ENCODE results near the gene PRKCZ. TPM values are rescaled to one million over a fixed set of nuclear protein-coding genes. Genes with fewer than 3 reads are reported as not detected.

Gene PRKCZ
- total and polyA plus RNA-seq, 9 of the 15 experiments (the other 6 are each of a cell fraction or from before 2014, with no cell fraction given) = 0.07 to 3.1 (median 1.3) TPM

GRCh38 chr1:2108213-2108876, 58.1 kb downstream of the PRKCZ start (continued):
- TF ChIP-seq ZBTB2 (IDR thresholded peaks at IDR 0.05) (no peak), BACH1 (tag; IDR thresholded peaks at IDR 0.05) (no peak), ZNF146 (CRISPR knock-in tag; IDR thresholded peaks at IDR 0.05; ENCODE audit: unreplicated experiment) (peak; percentile 15), HCFC1 (IDR thresholded peaks at IDR 0.05; ENCODE audit: low read depth, low read length) (no peak)
- TF ChIP-seq, protein P1, sequence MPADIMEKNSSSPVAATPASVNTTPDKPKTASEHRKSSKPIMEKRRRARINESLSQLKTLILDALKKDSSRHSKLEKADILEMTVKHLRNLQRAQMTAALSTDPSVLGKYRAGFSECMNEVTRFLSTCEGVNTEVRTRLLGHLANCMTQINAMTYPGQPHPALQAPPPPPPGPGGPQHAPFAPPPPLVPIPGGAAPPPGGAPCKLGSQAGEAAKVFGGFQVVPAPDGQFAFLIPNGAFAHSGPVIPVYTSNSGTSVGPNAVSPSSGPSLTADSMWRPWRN (IDR thresholded peaks at IDR 0.05; ENCODE audit: low read depth) = no peak

GRCh38 chr1:2108877-2109580, 58.8 kb downstream of the PRKCZ start:
- no peak overlapping the region for H3K4me3 ChIP-seq
- H3K9me1 ChIP-seq (ENCODE audit: control insufficient read depth, insufficient read depth, low read length) = no peaks in the 10 kb centered on the region
- no peak overlapping the region for H2AFZ ChIP-seq (ENCODE audit: low read depth, low read length)
- H3K9ac ChIP-seq (ENCODE audit: insufficient read depth in 1 of 2, low read depth in 2 of 2, low read length in 2 of 2) = peak overlapping the region in 1 of 2 experiments; percentile 7; a peak in 1 of 4 replicates
- ChIA-PET POLR2A (interaction anchor here (0.6 to 1.0 kb wide), 3 partner anchors 11 to 278 kb away, joined by 3 to 4 read pairs (median 3); no protein-coding TSS in a partner anchor), CTCF (ENCODE audit: low intra/inter-chr PET ratio) (no interaction called here)
- peaks cover 67 to 95% of the 10 kb centered on the region in 2 experiments; a peak in 4 of 5 replicates for H3K27me3 ChIP-seq (ENCODE audit: control insufficient read depth in 2 of 2, insufficient read depth in 2 of 2, low read length in 2 of 2)
- 12% methylated on average over 28 of the region's 28 CpGs for WGBS (ENCODE audit: insufficient coverage, low coverage, missing lambda C conversion rate)
- no peak overlapping the region for H3K4me2 ChIP-seq (ENCODE audit: insufficient read depth, low read length)
- no peak overlapping the region for H3K27ac ChIP-seq (ENCODE audit: extremely low read depth, low read depth, low read length)
- H4K20me1 ChIP-seq (replicated peaks; ENCODE audit: control insufficient read depth, insufficient read depth, low read length) = peaks cover 23% of the 10 kb centered on the region
- in situ Hi-C loops (cut with MboI) (loop anchor here (5.0 kb wide), 1 partner anchor 688 kb away; no protein-coding TSS in a partner anchor), intact Hi-C loops (cut with micrococcal nuclease) (no loop called here)
- H3K4me1 ChIP-seq (replicated peaks in 1 of 2; ENCODE audit: control insufficient read depth in 2 of 2, insufficient read depth in 2 of 2, low read length in 2 of 2) = peaks cover 0 to 61% of the 10 kb centered on the region in 2 experiments; a peak in 3 of 5 replicates
- H3K79me2 ChIP-seq (ENCODE audit: control insufficient read depth, insufficient read depth, low read length) = no peaks in the 10 kb centered on the region
- no TSS peak for BruUV-seq (replicated peaks)
- DNase-seq (ENCODE audit: extremely low read depth in 1 of 4, low spot score in 3 of 4) (no peak), FAIRE-seq (no peak), ATAC-seq (no peak)
- H3K9me3 ChIP-seq (replicated peaks; ENCODE audit: control insufficient read depth, insufficient read depth, low read depth, low read length) = no peaks in the 10 kb centered on the region
- H3K36me3 ChIP-seq (ENCODE audit: control insufficient read depth, insufficient read depth, low read length) = no peaks in the 10 kb centered on the region
- TF ChIP-seq ESRRA (IDR thresholded peaks at IDR 0.05; ENCODE audit: borderline replicate concordance, low read depth) = peak; percentile 98
- no peak for TF ChIP-seq NR2C2 (CRISPR knock-in tag; IDR thresholded peaks at IDR 0.05)
- 0 out of 2 replicates have a peak, but pooled peaks have one; percentile 36 for TF ChIP-seq NR2C2 (tag; IDR thresholded peaks at IDR 0.05)
- peak; percentile 68 for TF ChIP-seq RBM25 (IDR thresholded peaks at IDR 0.05; ENCODE audit: low read depth, low read length, severe bottlenecking)
- TF ChIP-seq MEIS2 (IDR thresholded peaks at IDR 0.05; ENCODE audit: partially characterized antibody) = no peak
- no peak for TF ChIP-seq ZNF140 (CRISPR knock-in tag; IDR thresholded peaks at IDR 0.05)
- TF ChIP-seq, protein P2, sequence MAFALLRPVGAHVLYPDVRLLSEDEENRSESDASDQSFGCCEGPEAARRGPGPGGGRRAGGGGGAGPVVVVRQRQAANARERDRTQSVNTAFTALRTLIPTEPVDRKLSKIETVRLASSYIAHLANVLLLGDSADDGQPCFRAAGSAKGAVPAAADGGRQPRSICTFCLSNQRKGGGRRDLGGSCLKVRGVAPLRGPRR (CRISPR knock-in tag; IDR thresholded peaks at IDR 0.05) = no peak
- peak; percentile 84 for TF ChIP-seq BCOR (IDR thresholded peaks at IDR 0.05)
- peak; percentile 75 for TF ChIP-seq NR2C1 (IDR thresholded peaks at IDR 0.05)
- peak; percentile 78 for TF ChIP-seq NR2C1 (tag; IDR thresholded peaks at IDR 0.05)
- TF ChIP-seq ZBTB26 (CRISPR knock-in tag; IDR thresholded peaks at IDR 0.05) = no peak
